Stimulated activated effector memory CD8-positive, alpha-beta T cell treated with anti-CD3 and anti-CD28 coated beads, Interleukin-12 subunit alpha, Interleukin-12 subunit beta, amount 100 ng/mL, for 72 hours (primary cell): ENCODE measurements around the gene FXN.

Experiments
- ATAC-seq: fragments of 150-1000 bp; cut with Tn5 transposase; 2 replicates; pipeline ENCODE4 v1.10.0; 2021
- DNase-seq, 2 donors: peaks; one replicate each; pipeline ENCODE4 v3.0.0; 2021 to 2022; ENCODE audit warnings: low spot score in 2 of 2
- H3K27ac Mint-ChIP-seq: one replicate; pipeline ENCODE4 v1.8.0; 2022; ENCODE audit warnings: mild to moderate bottlenecking, mixed read lengths
- H3K36me3 Mint-ChIP-seq: one replicate; pipeline ENCODE4 v1.8.0; 2022; ENCODE audit warnings: mild to moderate bottlenecking, mixed read lengths
- H3K4me1 Mint-ChIP-seq: one replicate; pipeline ENCODE4 v1.8.0; 2022; ENCODE audit warnings: mixed read lengths
- H3K4me3 Mint-ChIP-seq: one replicate; pipeline ENCODE4 v1.8.0; 2022; ENCODE audit warnings: mild to moderate bottlenecking, mixed read lengths
- H3K9me3 Mint-ChIP-seq: one replicate; pipeline ENCODE4 v1.8.0; 2022; ENCODE audit warnings: mixed read lengths

Gene FXN

GRCh38 chr9:69014013-69014412 is 21.5 kb upstream of the FXN start, which contains the start of gene PRKACG:
PRKACG (minus strand) TSS chr9:69014113; CDS start chr9:69014092, 21 bp downstream.
- no peaks in the 10 kb centered on the region for H3K36me3 Mint-ChIP-seq
- H3K27ac Mint-ChIP-seq, result no peak within 1 kb of the TSS
- DNase-seq (no peak), ATAC-seq (no peak)
- H3K9me3 Mint-ChIP-seq, result no peaks in the 10 kb centered on the region
- peaks cover 7% of the 10 kb centered on the region for H3K4me1 Mint-ChIP-seq
- no peak within 1 kb of the TSS for H3K4me3 Mint-ChIP-seq

GRCh38 chr9:69016191-69017096 is 19.1 kb upstream of the FXN start:
- H3K4me1 Mint-ChIP-seq, result peaks cover 20% of the 10 kb centered on the region
- H3K9me3 Mint-ChIP-seq, result no peaks in the 10 kb centered on the region
- no peak for ATAC-seq
- H3K4me3 Mint-ChIP-seq, result no peak overlapping the region
- no peak overlapping the region for H3K27ac Mint-ChIP-seq
- DNase-seq, result no peak
- no peaks in the 10 kb centered on the region for H3K36me3 Mint-ChIP-seq

- H3K4me3 Mint-ChIP-seq, result no peak overlapping the region
- DNase-seq, result no peak
- H3K4me1 Mint-ChIP-seq, result peaks cover 13% of the 10 kb centered on the region
- H3K36me3 Mint-ChIP-seq, result no peaks in the 10 kb centered on the region
- ATAC-seq, result no peak
- no peak overlapping the region for H3K27ac Mint-ChIP-seq
- H3K9me3 Mint-ChIP-seq, result no peaks in the 10 kb centered on the region
Observed at GRCh38 chr9:69018737-69019136, 16.8 kb upstream of the FXN start.

- H3K4me3 Mint-ChIP-seq, result no peak overlapping the region
- ATAC-seq (no peak), DNase-seq (no peak)
- peaks cover 13% of the 10 kb centered on the region for H3K4me1 Mint-ChIP-seq
- H3K36me3 Mint-ChIP-seq, result no peaks in the 10 kb centered on the region
- no peak overlapping the region for H3K27ac Mint-ChIP-seq
- no peaks in the 10 kb centered on the region for H3K9me3 Mint-ChIP-seq
Observed at GRCh38 chr9:69019808-69020207, 15.7 kb upstream of the FXN start.

GRCh38 chr9:69020301-69021145 is 15.0 kb upstream of the FXN start:
- Mint-ChIP-seq H3K27ac (no peak overlapping the region), H3K4me1 (peaks cover 13% of the 10 kb centered on the region)

GRCh38 chr9:69023650-69024049 is 11.9 kb upstream of the FXN start:
- H3K27ac Mint-ChIP-seq, result no peak overlapping the region
- H3K4me3 Mint-ChIP-seq, result no peak overlapping the region
- no peaks in the 10 kb centered on the region for H3K9me3 Mint-ChIP-seq
- no peak for ATAC-seq
- H3K36me3 Mint-ChIP-seq, result no peaks in the 10 kb centered on the region
- H3K4me1 Mint-ChIP-seq, result peaks cover 15% of the 10 kb centered on the region
- no peak for DNase-seq

More at GRCh38 chr9:69020301-69021145, 15.0 kb upstream of the FXN start:
- DNase-seq (no peak), ATAC-seq (no peak)
- Mint-ChIP-seq H3K4me3 (no peak overlapping the region), H3K9me3 (no peaks in the 10 kb centered on the region), H3K36me3 (no peaks in the 10 kb centered on the region)

- Mint-ChIP-seq H3K4me3 (no peak overlapping the region), H3K27ac (no peak overlapping the region), H3K9me3 (no peaks in the 10 kb centered on the region), H3K4me1 (peaks cover 12% of the 10 kb centered on the region), H3K36me3 (no peaks in the 10 kb centered on the region)
- ATAC-seq, result peak; percentile 76
- DNase-seq, result no peak
Observed at GRCh38 chr9:69027355-69028097, 8.0 kb upstream of the FXN start.

GRCh38 chr9:69028754-69029153 is 6.8 kb upstream of the FXN start:
- peaks cover 12% of the 10 kb centered on the region for H3K4me1 Mint-ChIP-seq
- peak overlapping the region; percentile 23 for H3K27ac Mint-ChIP-seq
- H3K36me3 Mint-ChIP-seq, result no peaks in the 10 kb centered on the region
- H3K4me3 Mint-ChIP-seq, result no peak overlapping the region
- no peak for ATAC-seq
- no peak for DNase-seq
- H3K9me3 Mint-ChIP-seq, result no peaks in the 10 kb centered on the region

GRCh38 chr9:69029535-69029934 is 6.0 kb upstream of the FXN start:
- H3K4me3 Mint-ChIP-seq, result no peak overlapping the region
- DNase-seq, result no peak
- H3K36me3 Mint-ChIP-seq, result no peaks in the 10 kb centered on the region
- no peaks in the 10 kb centered on the region for H3K9me3 Mint-ChIP-seq
- no peak overlapping the region for H3K27ac Mint-ChIP-seq
- no peak for ATAC-seq
- H3K4me1 Mint-ChIP-seq, result peaks cover 12% of the 10 kb centered on the region

- Mint-ChIP-seq H3K4me1 (peaks cover 14% of the 10 kb centered on the region), H3K36me3 (peaks cover 2% of the 10 kb centered on the region), H3K4me3 (no peak overlapping the region), H3K9me3 (no peaks in the 10 kb centered on the region), H3K27ac (peak overlapping the region; percentile 68)
- ATAC-seq (no peak), DNase-seq (no peak)
Observed at GRCh38 chr9:69030851-69031645, 4.5 kb upstream of the FXN start.

- no peak for ATAC-seq
- no peak for DNase-seq
- Mint-ChIP-seq H3K27ac (no peak overlapping the region), H3K9me3 (no peaks in the 10 kb centered on the region), H3K4me3 (no peak overlapping the region), H3K4me1 (peaks cover 19% of the 10 kb centered on the region), H3K36me3 (peaks cover 10% of the 10 kb centered on the region)
Observed at GRCh38 chr9:69034071-69034470, 1.5 kb upstream of the FXN start.

- DNase-seq, result peak in 1 of 2 donors; percentile 55
- Mint-ChIP-seq H3K27ac (peak overlapping the region; percentile 94), H3K36me3 (peaks cover 10% of the 10 kb centered on the region), H3K4me3 (peak overlapping the region; percentile 97), H3K9me3 (no peaks in the 10 kb centered on the region), H3K4me1 (peaks cover 17% of the 10 kb centered on the region)
- ATAC-seq, result peak; percentile 43
Observed at GRCh38 chr9:69036309-69036708, 757 bp downstream of the FXN start.

GRCh38 chr9:69036799-69037198 is 1.2 kb downstream of the FXN start:
- peak overlapping the region; percentile 97 for H3K4me3 Mint-ChIP-seq
- peak overlapping the region; percentile 94 for H3K27ac Mint-ChIP-seq
- peaks cover 18% of the 10 kb centered on the region for H3K4me1 Mint-ChIP-seq
- no peaks in the 10 kb centered on the region for H3K9me3 Mint-ChIP-seq
- peaks cover 10% of the 10 kb centered on the region for H3K36me3 Mint-ChIP-seq
- DNase-seq, result no peak
- ATAC-seq, result no peak

GRCh38 chr9:69040646-69041045 is 5.1 kb downstream of the FXN start:
- DNase-seq (no peak), ATAC-seq (no peak)
- H3K9me3 Mint-ChIP-seq, result no peaks in the 10 kb centered on the region
- peaks cover 10% of the 10 kb centered on the region for H3K36me3 Mint-ChIP-seq
- H3K4me3 Mint-ChIP-seq, result no peak overlapping the region
- H3K4me1 Mint-ChIP-seq, result peaks cover 32% of the 10 kb centered on the region
- no peak overlapping the region for H3K27ac Mint-ChIP-seq
